Keratinocyte (primary cell): Measurements from ENCODE around the gene PNCK.

Experiments used
- CTCF ChIP-seq, 3 experiments: IDR thresholded peaks in 1 of 3; conservative IDR thresholded peaks in 1 of 3; optimal IDR thresholded peaks in 1 of 3; 2 replicates in 2 of 3; 3 replicates in 1 of 3; pipeline versions ENCODE3 to v1.5.1; 2011; ENCODE audit warnings: low read length in 3 of 3, mild to moderate bottlenecking in 3 of 3, moderate library complexity in 2 of 3, control low read depth in 1 of 3, inconsistent platforms in 1 of 3; ENCODE audit not compliant: insufficient read depth in 2 of 3; ENCODE audit errors: extremely low read depth in 1 of 3
- EZH2 ChIP-seq: IDR thresholded peaks from one replicate; pipeline ENCODE4 v1.6.1; 2012; ENCODE audit warnings: inconsistent platforms, mild to moderate bottlenecking, low read length, moderate library complexity

DNA sequence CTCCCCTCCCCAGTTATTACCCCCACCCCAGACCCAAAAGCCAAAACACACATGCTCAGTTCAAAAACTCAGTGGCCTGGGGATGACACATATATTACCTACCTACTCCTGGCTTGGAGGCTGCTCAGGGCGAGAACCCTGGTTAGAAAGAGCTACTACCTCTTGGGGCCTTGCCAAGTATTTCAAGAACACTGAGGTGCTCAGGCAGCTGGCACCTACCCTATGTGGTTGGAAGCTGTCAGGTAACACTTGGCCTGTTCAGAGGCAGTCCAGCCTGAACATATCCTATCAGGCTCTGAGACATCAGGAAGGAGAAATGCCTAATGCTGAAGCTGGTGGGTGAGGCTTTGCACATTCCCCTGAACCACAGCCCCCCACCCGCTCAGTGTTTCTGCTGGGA is 45.6 kb upstream of the PNCK start:
- TF ChIP-seq CTCF (optimal IDR thresholded peaks at IDR 0.05 in 1 of 3, IDR thresholded peaks at IDR 0.05 in 1 of 3, conservative IDR thresholded peaks at IDR 0.05 in 1 of 3; ENCODE audit: extremely low read depth in 1 of 3, insufficient read depth in 2 of 3, low read length in 3 of 3) (no peak), EZH2 (no peak)
